Trophoblast cell (in vitro differentiated cells and primary cell): ENCODE results near the gene FHOD3.

ENCODE experiments used
- DNase-seq, 2 donors: peaks; one replicate each; pipeline ENCODE4 v3.0.0-alpha.2; 2016
- H2AFZ ChIP-seq: 2 replicates; pipeline ENCODE4 v1.6.1; 2013; ENCODE audit warnings: low read length, moderate library complexity, mild to moderate bottlenecking; ENCODE audit not compliant: insufficient read depth, poor library complexity
- H2AK5ac ChIP-seq: 2 replicates; pipeline ENCODE4 v1.6.1; 2013; ENCODE audit warnings: mild to moderate bottlenecking, low read length
- H2BK120ac ChIP-seq: 2 replicates; pipeline ENCODE4 v1.6.1; 2013; ENCODE audit warnings: low read length, mild to moderate bottlenecking, moderate library complexity; ENCODE audit not compliant: insufficient read depth, poor library complexity
- H2BK12ac ChIP-seq: 2 replicates; pipeline ENCODE4 v1.6.1; 2013; ENCODE audit warnings: mild to moderate bottlenecking, low read length, moderate library complexity
- H2BK5ac ChIP-seq: 2 replicates; pipeline ENCODE4 v1.6.1; 2013; ENCODE audit warnings: low read length, low read depth, moderate library complexity, mild to moderate bottlenecking; ENCODE audit not compliant: poor library complexity
- H3K14ac ChIP-seq: 2 replicates; pipeline ENCODE4 v1.6.1; 2013; ENCODE audit warnings: mild to moderate bottlenecking, low read length
- H3K18ac ChIP-seq: 2 replicates; pipeline ENCODE4 v1.6.1; 2013; ENCODE audit warnings: mild to moderate bottlenecking, low read length
- H3K23ac ChIP-seq: 2 replicates; pipeline ENCODE4 v1.6.1; 2013; ENCODE audit warnings: low read length
- H3K27ac ChIP-seq: 2 replicates; pipeline ENCODE4 v1.5.1; 2013; ENCODE audit warnings: low read depth, mild to moderate bottlenecking, inconsistent platforms, low read length, moderate library complexity
- H3K27me3 ChIP-seq: 2 replicates; pipeline ENCODE4 v1.6.1; 2013; ENCODE audit warnings: inconsistent platforms, mild to moderate bottlenecking, low read length, moderate library complexity; ENCODE audit not compliant: insufficient read depth
- H3K36me3 ChIP-seq, 2 experiments: 1 replicate in 1 of 2; 2 replicates in 1 of 2; pipeline ENCODE4 v1.6.1; 2013; ENCODE audit warnings: low read length in 2 of 2, mild to moderate bottlenecking in 2 of 2, moderate library complexity in 1 of 2; ENCODE audit not compliant: insufficient read depth in 2 of 2, control insufficient read depth in 1 of 2
- H3K4ac ChIP-seq: 2 replicates; pipeline ENCODE4 v1.6.1; 2013; ENCODE audit warnings: low read depth, mild to moderate bottlenecking, low read length, moderate library complexity
- H3K4me1 ChIP-seq, 2 experiments: 1 replicate in 1 of 2; 2 replicates in 1 of 2; pipeline ENCODE4 v1.6.1; 2013; ENCODE audit warnings: low read length in 2 of 2, mild to moderate bottlenecking in 2 of 2, moderate library complexity in 1 of 2; ENCODE audit not compliant: insufficient read depth in 2 of 2, control insufficient read depth in 1 of 2
- H3K4me2 ChIP-seq: 2 replicates; pipeline ENCODE4 v1.6.1; 2013; ENCODE audit warnings: inconsistent platforms, mild to moderate bottlenecking, low read length, moderate library complexity
- H3K4me3 ChIP-seq: 2 replicates; pipeline ENCODE4 v1.5.1; 2013; ENCODE audit warnings: mild to moderate bottlenecking, low read depth, low read length, inconsistent platforms
- H3K79me1 ChIP-seq: one replicate; pipeline ENCODE4 v1.6.1; 2013; ENCODE audit warnings: low read length
- H3K79me2 ChIP-seq: 2 replicates; pipeline ENCODE4 v1.6.1; 2013; ENCODE audit warnings: low read length, mild to moderate bottlenecking; ENCODE audit not compliant: control insufficient read depth, insufficient read depth, poor library complexity
- H3K9ac ChIP-seq: 2 replicates; pipeline ENCODE4 v1.6.1; 2013; ENCODE audit warnings: mild to moderate bottlenecking, low read length
- H3K9me3 ChIP-seq: 2 replicates; pipeline ENCODE4 v1.6.1; 2013; ENCODE audit warnings: low read depth, mild to moderate bottlenecking, control low read depth, inconsistent platforms, low read length; ENCODE audit not compliant: insufficient read depth
- H4K12ac ChIP-seq: 2 replicates; pipeline ENCODE4 v1.6.1; 2013; ENCODE audit warnings: low read depth, mild to moderate bottlenecking, low read length, moderate library complexity
- H4K8ac ChIP-seq: 2 replicates; pipeline ENCODE4 v1.6.1; 2013; ENCODE audit warnings: low read depth, mild to moderate bottlenecking, low read length, moderate library complexity
- H4K91ac ChIP-seq: one replicate; pipeline ENCODE4 v1.6.1; 2013; ENCODE audit warnings: low read depth, mild to moderate bottlenecking, low read length, moderate library complexity
- WGBS: extraction: QIAGEN DNeasy Blood & Tissue Kit; methylation state at CpG from one replicate; pipeline ENCODE4 v1.1.7; 2013; ENCODE audit warnings: missing lambda C conversion rate; ENCODE audit not compliant: insufficient read length, insufficient coverage; ENCODE audit errors: extremely low coverage; 5-methylcytosine and 5-hydroxymethylcytosine counted together

Gene FHOD3

DNA sequence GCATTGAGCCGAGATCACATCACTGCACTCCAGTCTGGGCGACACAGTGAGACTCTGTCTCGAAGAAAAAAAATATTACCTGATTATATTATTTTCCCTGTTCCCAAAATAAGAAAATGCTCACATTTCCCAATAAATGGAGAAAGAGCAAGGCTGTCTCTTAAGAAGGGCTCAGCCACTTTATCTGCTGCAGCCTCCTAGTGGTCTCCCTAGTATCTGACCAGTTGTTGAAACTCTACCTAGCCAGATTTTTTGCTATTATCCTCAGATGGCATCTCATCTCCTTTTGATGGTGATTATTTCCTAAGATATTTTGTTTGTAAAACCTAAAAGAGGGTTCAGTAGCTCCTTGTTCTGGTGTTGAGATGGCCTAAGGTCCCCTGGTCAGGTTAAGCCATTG is 417.0 kb downstream of the FHOD3 start:
- Histone ChIP-seq H3K14ac (no peak overlapping the region), H2BK5ac (no peak overlapping the region), H3K27ac (no peak overlapping the region), H4K91ac (no peak overlapping the region), H3K27me3 (no peaks in the 10 kb centered on the region), H3K79me2 (no peaks in the 10 kb centered on the region), H3K4me3 (no peak overlapping the region), H3K79me1 (no peaks in the 10 kb centered on the region), H3K4me2 (no peak overlapping the region), H3K36me3 (peaks cover 7 to 9% of the 10 kb centered on the region in 2 experiments), H3K4ac (no peak overlapping the region), H2AK5ac (no peak overlapping the region), H2BK12ac (no peak overlapping the region), H3K23ac (no peak overlapping the region), H2BK120ac (no peak overlapping the region), H3K4me1 (no peaks in the 10 kb centered on the region), H4K12ac (no peak overlapping the region), H3K18ac (no peak overlapping the region), H3K9me3 (no peaks in the 10 kb centered on the region), H4K8ac (no peak overlapping the region), H3K9ac (no peak overlapping the region), H2AFZ (no peak overlapping the region)
- no CpG with 5 or more reads among the region's 3 CpGs for WGBS
- DNase-seq: no peak

DNA sequence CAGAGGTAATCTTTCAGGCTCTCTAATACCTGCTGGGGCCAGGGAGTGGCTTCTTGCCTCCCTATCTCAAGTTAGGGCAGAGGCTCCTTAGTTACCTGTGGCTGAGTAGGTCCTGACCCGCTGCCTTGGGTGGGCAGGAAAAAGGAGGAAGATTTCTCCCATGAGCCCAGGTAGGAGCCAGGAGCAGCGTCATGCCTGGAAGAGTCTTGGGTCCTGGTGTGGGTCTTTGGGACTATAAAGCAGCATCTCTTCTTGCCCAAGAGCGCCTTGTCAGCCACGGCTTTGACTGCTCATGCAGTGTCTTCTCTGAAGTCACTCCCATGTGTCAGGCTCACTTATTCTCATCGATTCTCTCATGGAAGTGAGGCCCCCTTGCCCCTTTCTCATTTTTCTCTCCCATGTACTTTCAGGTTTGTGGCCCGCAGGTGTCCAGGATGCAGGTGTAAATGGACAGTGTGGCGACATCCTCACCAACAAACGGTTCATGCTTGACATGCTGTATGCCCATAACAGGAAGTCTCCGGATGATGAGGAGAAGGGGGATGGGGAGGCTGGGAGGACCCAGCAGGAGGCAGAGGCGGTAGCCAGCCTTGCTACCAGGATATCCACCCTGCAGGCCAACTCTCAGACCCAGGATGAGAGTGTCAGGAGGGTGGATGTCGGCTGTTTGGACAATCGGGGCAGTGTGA is 420.1 kb downstream of the FHOD3 start:
- Histone ChIP-seq H2BK120ac (no peak overlapping the region), H2BK12ac (no peak overlapping the region), H3K36me3 (peaks cover 4 to 10% of the 10 kb centered on the region in 2 experiments), H3K14ac (no peak overlapping the region), H3K27ac (no peak overlapping the region), H3K4me1 (no peaks in the 10 kb centered on the region), H3K79me1 (no peaks in the 10 kb centered on the region), H2AK5ac (no peak overlapping the region), H2BK5ac (no peak overlapping the region), H3K4me2 (no peak overlapping the region), H4K91ac (no peak overlapping the region), H3K23ac (no peak overlapping the region), H3K27me3 (no peaks in the 10 kb centered on the region), H3K9me3 (no peaks in the 10 kb centered on the region), H4K12ac (no peak overlapping the region), H3K9ac (no peak overlapping the region), H4K8ac (no peak overlapping the region), H3K79me2 (no peaks in the 10 kb centered on the region), H2AFZ (no peak overlapping the region), H3K18ac (no peak overlapping the region), H3K4ac (no peak overlapping the region), H3K4me3 (no peak overlapping the region)
- peak in 1 of 2 donors; percentile 4 for DNase-seq
- no CpG with 5 or more reads among the region's 12 CpGs for WGBS

DNA sequence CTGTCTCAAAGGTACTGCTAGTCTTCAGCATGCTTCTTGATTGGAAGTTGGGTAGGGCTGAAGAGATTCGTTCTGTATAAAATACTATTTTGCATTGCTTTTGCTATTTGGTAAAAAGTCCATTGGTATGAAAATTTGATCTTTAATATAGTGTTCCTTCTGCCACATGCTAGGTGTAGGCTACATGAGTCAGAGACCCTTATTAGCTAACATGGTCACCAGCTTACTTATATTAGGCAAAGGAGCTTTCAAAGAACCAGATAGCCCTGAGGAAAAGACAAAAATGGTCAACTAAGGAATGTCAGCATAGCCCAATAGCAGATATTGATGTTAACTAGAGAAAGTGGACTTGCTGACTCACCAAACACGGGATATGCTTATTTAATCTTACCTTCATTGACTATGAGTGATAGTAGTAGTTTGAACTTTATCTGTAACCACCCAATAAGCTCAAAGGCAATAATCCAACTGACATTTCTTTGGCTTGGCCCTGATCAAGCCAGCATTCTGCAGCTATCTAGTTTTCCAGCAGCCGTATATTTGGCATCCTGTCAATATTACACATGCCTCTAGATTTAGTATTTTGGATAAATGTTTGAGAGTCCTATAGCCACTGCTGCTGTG is 421.3 kb downstream of the FHOD3 start:
- Histone ChIP-seq H3K4me2 (no peak overlapping the region), H4K12ac (no peak overlapping the region), H2BK120ac (no peak overlapping the region), H3K4ac (no peak overlapping the region), H2BK12ac (no peak overlapping the region), H3K14ac (no peak overlapping the region), H3K36me3 (peaks cover 4 to 10% of the 10 kb centered on the region in 2 experiments), H3K27me3 (no peaks in the 10 kb centered on the region), H4K91ac (no peak overlapping the region), H3K27ac (no peak overlapping the region), H2BK5ac (no peak overlapping the region), H3K4me3 (no peak overlapping the region), H3K23ac (no peak overlapping the region), H3K9me3 (no peaks in the 10 kb centered on the region), H3K4me1 (no peaks in the 10 kb centered on the region), H3K18ac (no peak overlapping the region), H3K79me2 (no peaks in the 10 kb centered on the region), H2AK5ac (no peak overlapping the region), H3K9ac (no peak overlapping the region), H4K8ac (no peak overlapping the region), H2AFZ (no peak overlapping the region), H3K79me1 (no peaks in the 10 kb centered on the region)
- no peak for DNase-seq
- no CpG with 5 or more reads among the region's 3 CpGs for WGBS

DNA sequence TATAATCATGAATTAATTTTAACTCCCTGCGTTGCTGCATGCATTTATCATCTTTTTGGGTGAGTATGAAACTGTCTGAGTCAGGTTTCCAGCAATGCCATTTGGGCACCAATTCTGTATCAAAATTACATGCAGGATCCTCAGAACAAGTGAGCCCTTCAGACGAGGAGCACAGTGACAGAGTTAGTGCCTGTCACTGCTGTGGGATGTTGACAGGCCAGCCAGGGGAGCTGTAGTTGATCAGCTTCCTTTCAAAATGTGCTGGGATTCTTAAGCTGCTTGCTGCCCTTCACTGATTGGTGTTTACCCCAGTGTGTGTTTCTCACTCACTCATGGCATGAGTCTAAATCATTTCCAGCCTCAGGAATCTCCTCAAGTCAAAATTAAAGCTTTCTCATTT is 422.1 kb downstream of the FHOD3 start:
- no peaks in the 10 kb centered on the region for H3K79me1 ChIP-seq
- H3K9ac ChIP-seq: no peak overlapping the region
- H3K4me1 ChIP-seq: no peaks in the 10 kb centered on the region
- no peak overlapping the region for H3K23ac ChIP-seq
- no peak overlapping the region for H2BK120ac ChIP-seq
- H2AFZ ChIP-seq: no peak overlapping the region
- H2AK5ac ChIP-seq: no peak overlapping the region
- H3K9me3 ChIP-seq: no peaks in the 10 kb centered on the region
- H4K91ac ChIP-seq: no peak overlapping the region
- H3K36me3 ChIP-seq: peaks cover 7 to 10% of the 10 kb centered on the region in 2 experiments
- no peak overlapping the region for H4K8ac ChIP-seq
- no peak overlapping the region for H2BK12ac ChIP-seq
- H4K12ac ChIP-seq: no peak overlapping the region
- WGBS: no CpG with 5 or more reads among the region's 2 CpGs
- H3K27ac ChIP-seq: no peak overlapping the region
- no peaks in the 10 kb centered on the region for H3K27me3 ChIP-seq
- H3K79me2 ChIP-seq: no peaks in the 10 kb centered on the region
- H3K4me3 ChIP-seq: no peak overlapping the region
- H3K18ac ChIP-seq: no peak overlapping the region
- no peak overlapping the region for H2BK5ac ChIP-seq
- H3K14ac ChIP-seq: no peak overlapping the region
- no peak overlapping the region for H3K4ac ChIP-seq
- no peak overlapping the region for H3K4me2 ChIP-seq
- no peak for DNase-seq
